ENCODE results near the gene CUZD1. TPM values are rescaled to one million over a fixed set of nuclear protein-coding genes. Genes with fewer than 3 reads are reported as not detected.
"Not testable (repeated sequence)": the region's sequence is repeated elsewhere in the genome, so short reads cannot be mapped to it uniquely, and the experiment has no call there.

Gene CUZD1
- polyA plus RNA-seq, 1 of the 3 experiments (the other 2 are of a cell fraction): 0.89 TPM

GRCh38 chr10:122861711-122862161 lies 16.1 kb upstream of the CUZD1 start (continued):
- TF ChIP-seq MAX (IDR thresholded peaks at IDR 0.05; ENCODE audit: low read depth) (peak; percentile 41; the same call in 1 of the 2 replicates), POLR2AphosphoS5 (IDR thresholded peaks at IDR 0.05; ENCODE audit: low read depth, low read length) (no peak)

- no peaks in the 10 kb centered on the region for H3K27me3 ChIP-seq (ENCODE audit: insufficient read depth)
- H3K27ac ChIP-seq (ENCODE audit: low read depth in 2 of 2, low read length in 1 of 2): no peak overlapping the region
- peaks cover 0 to 26% of the 10 kb centered on the region in 2 experiments; a peak in 3 of 4 replicates for H3K4me1 ChIP-seq (ENCODE audit: control insufficient read depth in 1 of 2, insufficient read depth in 2 of 2, low read depth in 1 of 2, low read length in 1 of 2)
- H3K79me2 ChIP-seq (ENCODE audit: insufficient read depth): peaks cover 80% of the 10 kb centered on the region
- POLR2A ChIA-PET: interaction anchor here (0.6 kb wide), 1 partner anchor 139 kb away, joined by 5 read pairs; no protein-coding TSS in a partner anchor
- no peak for DNase-seq
- no peak overlapping the region for H2AFZ ChIP-seq (ENCODE audit: low read depth)
- peaks cover 8% of the 10 kb centered on the region for H3F3A ChIP-seq (replicated peaks; ENCODE audit: insufficient read depth)
- no peaks in the 10 kb centered on the region for H3K36me3 ChIP-seq (replicated peaks in 1 of 2; ENCODE audit: control insufficient read depth in 1 of 2, insufficient read depth in 2 of 2, low read length in 1 of 2)
- H3K9me3 ChIP-seq: no peaks in the 10 kb centered on the region
- no peak overlapping the region for H3K9ac ChIP-seq
- TF ChIP-seq PBX3 (IDR thresholded peaks at IDR 0.05): no peak
- no peak overlapping the region for H3K4me3 ChIP-seq (ENCODE audit: low read depth in 2 of 2, low read length in 1 of 2)
- no peaks in the 10 kb centered on the region for H4K20me1 ChIP-seq (ENCODE audit: insufficient read depth)
- H3K4me2 ChIP-seq: no peak overlapping the region
- 100% methylated on average over 1 of the region's 1 CpG for WGBS (ENCODE audit: low lambda C conversion rate)
- H3K9me2 ChIP-seq: no peaks in the 10 kb centered on the region
- CTCF ChIA-PET: no interaction called here
Observed at GRCh38 chr10:122859527-122859926, 13.9 kb upstream of the CUZD1 start.

- H3K9me3 ChIP-seq; POLR2A ChIA-PET; H3K4me2 ChIP-seq; H2AFZ ChIP-seq (ENCODE audit: low read depth); H3K9me2 ChIP-seq; H3K36me3 ChIP-seq (replicated peaks in 1 of 2; ENCODE audit: control insufficient read depth in 1 of 2, insufficient read depth in 2 of 2, low read length in 1 of 2); H3K27me3 ChIP-seq (ENCODE audit: insufficient read depth); H3K9ac ChIP-seq; H4K20me1 ChIP-seq (ENCODE audit: insufficient read depth); H3K27ac ChIP-seq (ENCODE audit: low read depth in 2 of 2, low read length in 1 of 2); DNase-seq; CTCF ChIA-PET; H3K4me3 ChIP-seq (ENCODE audit: low read depth in 2 of 2, low read length in 1 of 2): not testable (repeated sequence)
- Histone ChIP-seq H3F3A (replicated peaks; ENCODE audit: insufficient read depth) (peaks cover 16% of the 10 kb centered on the region), H3K79me2 (ENCODE audit: insufficient read depth) (peaks cover 65% of the 10 kb centered on the region), H3K4me1 (ENCODE audit: control insufficient read depth in 1 of 2, insufficient read depth in 2 of 2, low read depth in 1 of 2, low read length in 1 of 2) (peaks cover 0 to 33% of the 10 kb centered on the region in 2 experiments; a peak in 3 of 4 replicates)
- 95% methylated on average over 5 of the region's 5 CpGs for WGBS (ENCODE audit: low lambda C conversion rate)
Observed at GRCh38 chr10:122858042-122858441, 12.4 kb upstream of the CUZD1 start.

- no peaks in the 10 kb centered on the region for H3K9me3 ChIP-seq
- ChIA-PET POLR2A (no interaction called here), CTCF (no interaction called here)
- H3K4me2 ChIP-seq: no peak overlapping the region
- H3F3A ChIP-seq (replicated peaks; ENCODE audit: insufficient read depth): peaks cover 18% of the 10 kb centered on the region
- no peak overlapping the region for H3K4me3 ChIP-seq (ENCODE audit: low read depth in 2 of 2, low read length in 1 of 2)
- peaks cover 55% of the 10 kb centered on the region for H3K79me2 ChIP-seq (ENCODE audit: insufficient read depth)
- H3K36me3 ChIP-seq (replicated peaks in 1 of 2; ENCODE audit: control insufficient read depth in 1 of 2, insufficient read depth in 2 of 2, low read length in 1 of 2): no peaks in the 10 kb centered on the region
- H3K9me2 ChIP-seq: no peaks in the 10 kb centered on the region
- 100% methylated on average over 1 of the region's 1 CpG for WGBS (ENCODE audit: low lambda C conversion rate)
- peaks cover 0 to 29% of the 10 kb centered on the region in 2 experiments; a peak in 3 of 4 replicates for H3K4me1 ChIP-seq (ENCODE audit: control insufficient read depth in 1 of 2, insufficient read depth in 2 of 2, low read depth in 1 of 2, low read length in 1 of 2)
- no peak for DNase-seq
- no peak overlapping the region for H3K9ac ChIP-seq
- H4K20me1 ChIP-seq (ENCODE audit: insufficient read depth): no peaks in the 10 kb centered on the region
- no peak for TF ChIP-seq RCOR1 (IDR thresholded peaks at IDR 0.05; ENCODE audit: low read length)
- TF ChIP-seq SMC3 (IDR thresholded peaks at IDR 0.05; ENCODE audit: low read depth, low read length): no peak
- TF ChIP-seq CHD2 (IDR thresholded peaks at IDR 0.05; ENCODE audit: low read length, partially characterized antibody): no peak
- no peak for TF ChIP-seq EZH2phosphoT487 (IDR thresholded peaks at IDR 0.05; ENCODE audit: borderline replicate concordance, low read depth)
- no peak for TF ChIP-seq PBX3 (IDR thresholded peaks at IDR 0.05)
- TF ChIP-seq YY1 (IDR thresholded peaks at IDR 0.05; ENCODE audit: low read depth): no peak
- no peak for TF ChIP-seq ELF1 (IDR thresholded peaks at IDR 0.05)
- TF ChIP-seq CTCF (IDR thresholded peaks at IDR 0.05): no peak
- TF ChIP-seq MXI1 (IDR thresholded peaks at IDR 0.05; ENCODE audit: low read depth, low read length): no peak
- TF ChIP-seq MAX (IDR thresholded peaks at IDR 0.05; ENCODE audit: low read depth): no peak
- no peak for TF ChIP-seq MEF2A (IDR thresholded peaks at IDR 0.05; ENCODE audit: borderline replicate concordance, low read depth)
- no peak for TF ChIP-seq JUND (IDR thresholded peaks at IDR 0.05)
- no peak overlapping the region for H3K27ac ChIP-seq (ENCODE audit: low read depth in 2 of 2, low read length in 1 of 2)
- H3K27me3 ChIP-seq (ENCODE audit: insufficient read depth): no peaks in the 10 kb centered on the region
- no peak overlapping the region for H2AFZ ChIP-seq (ENCODE audit: low read depth)
Observed at GRCh38 chr10:122856902-122857301, 11.2 kb upstream of the CUZD1 start.

All from SK-N-SH (cell line).